ENCODE results near the gene EFNB1.

DNA sequence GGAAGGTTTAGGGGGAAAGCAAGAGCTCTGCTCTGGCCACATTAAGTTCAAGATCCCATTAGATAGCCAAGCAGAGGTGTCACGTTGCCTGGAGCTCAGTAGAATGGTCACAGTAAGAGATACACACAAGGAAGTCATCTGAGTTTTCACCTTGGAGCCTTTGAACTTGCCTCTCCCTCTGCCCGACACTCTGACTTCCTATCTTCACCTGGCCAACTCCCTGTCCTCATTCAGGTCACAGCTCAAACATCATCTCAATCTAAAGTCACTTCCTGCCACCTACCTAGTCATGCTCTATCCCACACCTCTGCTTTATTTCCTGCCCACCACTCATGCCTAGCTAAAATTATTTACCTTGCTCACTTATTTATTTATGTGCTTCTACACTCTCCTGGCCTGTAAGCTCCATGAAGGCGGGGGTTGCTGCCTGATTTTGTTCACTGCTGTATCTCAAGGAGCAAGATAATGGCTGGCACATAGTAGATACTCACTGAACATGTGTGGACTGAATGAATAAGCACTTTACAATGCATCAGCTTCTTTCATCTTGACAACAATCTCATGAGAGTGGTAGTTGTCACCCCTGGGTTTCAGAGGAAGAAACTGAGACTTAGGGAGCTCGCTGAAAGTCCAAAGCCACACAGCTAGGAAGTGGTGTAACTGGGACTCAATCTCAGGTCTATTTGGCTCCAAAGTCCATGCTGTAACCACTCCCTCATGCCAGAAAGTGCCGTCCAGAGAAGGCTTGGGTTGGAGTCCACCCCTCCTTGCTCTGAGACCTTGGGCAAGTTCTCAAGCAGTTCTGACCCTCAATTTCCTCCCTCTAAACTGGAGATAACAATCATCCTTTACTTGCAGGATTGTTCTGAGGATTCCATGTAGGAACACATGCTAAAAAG, 40.3 kb downstream of the EFNB1 start:
- TF ChIP-seq POLR2A (IDR thresholded peaks at IDR 0.05) = no peak
- TF ChIP-seq, protein P1, sequence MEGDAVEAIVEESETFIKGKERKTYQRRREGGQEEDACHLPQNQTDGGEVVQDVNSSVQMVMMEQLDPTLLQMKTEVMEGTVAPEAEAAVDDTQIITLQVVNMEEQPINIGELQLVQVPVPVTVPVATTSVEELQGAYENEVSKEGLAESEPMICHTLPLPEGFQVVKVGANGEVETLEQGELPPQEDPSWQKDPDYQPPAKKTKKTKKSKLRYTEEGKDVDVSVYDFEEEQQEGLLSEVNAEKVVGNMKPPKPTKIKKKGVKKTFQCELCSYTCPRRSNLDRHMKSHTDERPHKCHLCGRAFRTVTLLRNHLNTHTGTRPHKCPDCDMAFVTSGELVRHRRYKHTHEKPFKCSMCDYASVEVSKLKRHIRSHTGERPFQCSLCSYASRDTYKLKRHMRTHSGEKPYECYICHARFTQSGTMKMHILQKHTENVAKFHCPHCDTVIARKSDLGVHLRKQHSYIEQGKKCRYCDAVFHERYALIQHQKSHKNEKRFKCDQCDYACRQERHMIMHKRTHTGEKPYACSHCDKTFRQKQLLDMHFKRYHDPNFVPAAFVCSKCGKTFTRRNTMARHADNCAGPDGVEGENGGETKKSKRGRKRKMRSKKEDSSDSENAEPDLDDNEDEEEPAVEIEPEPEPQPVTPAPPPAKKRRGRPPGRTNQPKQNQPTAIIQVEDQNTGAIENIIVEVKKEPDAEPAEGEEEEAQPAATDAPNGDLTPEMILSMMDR (IDR thresholded peaks at IDR 0.05) = no peak
